ENCODE measurements around the gene TFPT. TPM values are rescaled to one million over a fixed set of nuclear protein-coding genes. Genes with fewer than 3 reads are reported as not detected.

The TFPT gene
- total and polyA plus RNA-seq, 2 donors: 34.3 to 34.9 TPM

DNA sequence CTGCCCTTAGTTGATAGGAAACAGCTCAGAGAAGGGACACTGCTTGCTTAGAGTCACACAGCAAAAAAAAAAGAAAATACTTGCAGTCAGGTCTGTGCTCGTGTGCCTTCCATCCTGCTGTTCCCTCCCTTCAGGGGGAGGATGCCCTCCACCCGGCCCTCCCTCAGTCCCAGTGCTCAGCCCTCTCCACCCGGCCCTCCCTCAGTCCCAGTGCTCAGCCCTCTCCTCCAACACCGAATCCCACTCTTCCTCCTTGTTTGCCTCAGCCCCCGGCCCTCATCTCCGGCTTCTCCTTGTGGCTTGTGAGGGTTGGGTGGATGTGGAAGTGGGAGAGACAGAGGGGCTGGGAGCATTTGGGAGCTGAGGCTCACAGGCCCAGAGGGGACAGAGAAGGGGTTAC lies 5.8 kb downstream of the TFPT start:
- Histone ChIP-seq H3K27me3 (ENCODE audit: control insufficient read depth in 2 of 2, insufficient read depth in 1 of 2, low read length in 1 of 2) (no peaks in the 10 kb centered on the region), H3K9me3 (ENCODE audit: control insufficient read depth in 2 of 2, insufficient read depth in 1 of 2, low read length in 1 of 2) (no peaks in the 10 kb centered on the region), H3K4me3 (ENCODE audit: low read length in 2 of 2) (no peak overlapping the region), H3K36me3 (ENCODE audit: control insufficient read depth in 2 of 2, insufficient read depth in 2 of 2, low read length in 1 of 2) (peaks cover 48 to 61% of the 10 kb centered on the region in 2 donors), H3K27ac (ENCODE audit: low read depth in 1 of 2, low read length in 1 of 2) (no peak overlapping the region), H3K4me1 (ENCODE audit: control insufficient read depth in 2 of 2, insufficient read depth in 2 of 2, low read length in 2 of 2) (peaks cover 8% of the 10 kb centered on the region in 2 donors)
- WGBS: 97% methylated on average over 6 of the region's 6 CpGs
- DNase-seq (ENCODE audit: low read depth in 6 of 9, low spot score in 9 of 9): no peak

DNA sequence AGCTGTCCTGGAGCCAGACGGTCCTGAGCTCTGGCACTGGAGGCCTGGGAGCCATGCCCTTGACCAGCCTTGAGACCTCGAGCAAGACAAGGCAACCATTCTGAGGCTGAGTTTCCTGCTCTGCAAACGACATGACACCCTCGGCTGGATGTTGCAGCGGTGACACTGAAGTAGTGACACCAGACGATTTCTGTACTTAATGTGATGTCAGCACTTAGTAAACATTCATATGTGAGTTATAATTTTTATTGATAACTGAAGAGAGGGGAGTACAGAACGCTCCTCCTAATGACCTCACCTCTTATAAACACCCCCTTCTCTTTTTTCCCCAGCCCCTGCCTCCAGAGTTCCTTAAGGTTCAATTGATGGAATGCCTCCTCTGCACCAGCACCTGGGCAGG lies 7.0 kb downstream of the TFPT start:
- 96% methylated on average over 7 of the region's 7 CpGs for WGBS
- Histone ChIP-seq H3K9me3 (ENCODE audit: control insufficient read depth in 2 of 2, insufficient read depth in 1 of 2, low read length in 1 of 2) (no peaks in the 10 kb centered on the region), H3K36me3 (ENCODE audit: control insufficient read depth in 2 of 2, insufficient read depth in 2 of 2, low read length in 1 of 2) (peaks cover 48 to 58% of the 10 kb centered on the region in 2 donors), H3K27me3 (ENCODE audit: control insufficient read depth in 2 of 2, insufficient read depth in 1 of 2, low read length in 1 of 2) (no peaks in the 10 kb centered on the region), H3K27ac (ENCODE audit: low read depth in 1 of 2, low read length in 1 of 2) (no peak overlapping the region), H3K4me3 (ENCODE audit: low read length in 2 of 2) (no peak overlapping the region), H3K4me1 (ENCODE audit: control insufficient read depth in 2 of 2, insufficient read depth in 2 of 2, low read length in 2 of 2) (peaks cover under 1 to 2% of the 10 kb centered on the region in 2 donors)
- DNase-seq (ENCODE audit: low read depth in 6 of 9, low spot score in 9 of 9): no peak

DNA sequence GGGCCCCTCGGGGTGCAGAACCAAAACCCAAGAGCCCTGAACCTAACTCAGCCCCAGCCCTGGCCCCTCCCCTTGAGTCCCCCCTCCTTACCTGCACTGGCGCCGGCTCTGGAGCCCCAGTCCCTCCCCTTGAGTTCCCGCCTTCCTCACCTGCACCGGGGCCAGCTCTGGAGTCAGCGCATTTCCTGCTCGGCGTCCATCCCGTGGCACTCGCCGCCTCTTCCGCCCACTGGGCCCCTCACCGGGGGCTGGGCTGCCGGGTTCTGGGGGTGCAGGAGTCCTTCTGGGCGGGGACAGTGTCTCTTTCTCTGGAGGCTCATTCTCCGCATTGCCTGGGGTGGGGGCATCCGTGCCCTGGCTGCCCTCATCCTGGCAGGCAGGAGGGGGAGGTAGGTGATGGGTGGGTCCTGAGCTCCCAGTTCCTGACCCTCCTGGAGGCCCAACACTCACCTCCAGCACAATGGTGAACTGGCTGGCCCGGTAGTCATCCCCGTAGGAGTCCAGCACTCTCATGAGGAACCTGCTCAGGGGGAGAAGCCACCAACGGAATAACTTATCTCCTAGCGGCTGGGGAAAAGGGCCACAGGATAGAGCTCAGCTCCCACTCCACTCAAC lies 7.5 kb downstream of the TFPT start:
- DNase-seq (ENCODE audit: low read depth in 6 of 9, low spot score in 9 of 9): no peak

DNA sequence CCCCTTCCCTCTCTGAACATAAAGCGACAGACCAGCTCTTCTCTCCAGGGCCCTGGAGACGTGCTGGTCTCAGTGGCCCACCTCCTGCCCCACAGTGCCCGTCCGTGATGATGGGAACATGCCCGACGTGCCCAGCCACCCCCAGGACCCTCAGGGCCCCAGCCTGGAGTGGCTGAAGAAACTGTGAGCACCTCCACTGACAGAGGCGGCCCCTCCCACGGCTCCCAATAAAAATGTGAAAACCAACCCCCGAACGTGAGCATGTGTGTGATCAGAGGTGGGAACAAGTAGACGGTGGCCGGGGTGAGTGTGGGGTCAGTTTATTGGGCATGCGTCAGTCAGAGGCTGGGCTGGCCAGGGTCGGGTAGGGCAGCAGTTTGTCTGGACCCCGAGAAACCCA lies 8.7 kb downstream of the TFPT start:
- Histone ChIP-seq H3K4me3 (ENCODE audit: low read length in 2 of 2) (no peak overlapping the region), H3K36me3 (ENCODE audit: control insufficient read depth in 2 of 2, insufficient read depth in 2 of 2, low read length in 1 of 2) (peaks cover 45 to 58% of the 10 kb centered on the region in 2 donors), H3K27me3 (ENCODE audit: control insufficient read depth in 2 of 2, insufficient read depth in 1 of 2, low read length in 1 of 2) (no peaks in the 10 kb centered on the region), H3K27ac (ENCODE audit: low read depth in 1 of 2, low read length in 1 of 2) (no peak overlapping the region), H3K4me1 (ENCODE audit: control insufficient read depth in 2 of 2, insufficient read depth in 2 of 2, low read length in 2 of 2) (peaks cover 5 to 10% of the 10 kb centered on the region in 2 donors), H3K9me3 (ENCODE audit: control insufficient read depth in 2 of 2, insufficient read depth in 1 of 2, low read length in 1 of 2) (no peaks in the 10 kb centered on the region)
- no peak for DNase-seq (ENCODE audit: low read depth in 6 of 9, low spot score in 9 of 9)
- WGBS: 95% methylated on average over 15 of the region's 15 CpGs

More for the DNA sequence above, 7.5 kb downstream of the TFPT start:
- peaks cover 5 to 6% of the 10 kb centered on the region in 2 donors for H3K4me1 ChIP-seq (ENCODE audit: control insufficient read depth in 2 of 2, insufficient read depth in 2 of 2, low read length in 2 of 2)
- no peaks in the 10 kb centered on the region for H3K27me3 ChIP-seq (ENCODE audit: control insufficient read depth in 2 of 2, insufficient read depth in 1 of 2, low read length in 1 of 2)
- H3K4me3 ChIP-seq (ENCODE audit: low read length in 2 of 2): no peak overlapping the region
- no peaks in the 10 kb centered on the region for H3K9me3 ChIP-seq (ENCODE audit: control insufficient read depth in 2 of 2, insufficient read depth in 1 of 2, low read length in 1 of 2)
- H3K27ac ChIP-seq (ENCODE audit: low read depth in 1 of 2, low read length in 1 of 2): no peak overlapping the region
- H3K36me3 ChIP-seq (ENCODE audit: control insufficient read depth in 2 of 2, insufficient read depth in 2 of 2, low read length in 1 of 2): peaks cover 48 to 58% of the 10 kb centered on the region in 2 donors
- 93% methylated on average over 21 of the region's 21 CpGs for WGBS

DNA sequence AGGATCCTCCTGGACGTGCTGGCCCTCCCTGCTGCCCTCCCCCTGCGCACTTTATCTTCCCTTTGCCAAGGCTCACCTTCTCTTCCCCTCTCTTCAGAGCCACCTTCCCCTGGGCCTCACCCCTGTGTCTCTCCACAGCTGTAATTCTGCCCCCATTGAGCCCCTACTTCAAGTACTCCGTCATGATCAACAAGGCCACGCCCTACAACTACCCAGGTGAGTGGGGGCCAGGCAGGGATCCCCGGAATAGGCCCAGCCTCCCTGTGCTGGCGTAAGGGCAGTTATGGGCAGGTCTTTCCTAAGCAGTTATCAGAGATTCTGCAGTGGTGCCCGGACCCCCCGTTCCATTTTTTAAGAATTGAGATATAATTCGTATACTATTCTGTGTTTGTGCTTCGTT lies 9.7 kb downstream of the TFPT start:
- Histone ChIP-seq H3K36me3 (ENCODE audit: control insufficient read depth in 2 of 2, insufficient read depth in 2 of 2, low read length in 1 of 2) (peaks cover 42 to 54% of the 10 kb centered on the region in 2 donors), H3K27ac (ENCODE audit: low read depth in 1 of 2, low read length in 1 of 2) (no peak overlapping the region), H3K4me1 (ENCODE audit: control insufficient read depth in 2 of 2, insufficient read depth in 2 of 2, low read length in 2 of 2) (peaks cover 5 to 10% of the 10 kb centered on the region in 2 donors), H3K4me3 (ENCODE audit: low read length in 2 of 2) (no peak overlapping the region), H3K9me3 (ENCODE audit: control insufficient read depth in 2 of 2, insufficient read depth in 1 of 2, low read length in 1 of 2) (no peaks in the 10 kb centered on the region), H3K27me3 (ENCODE audit: control insufficient read depth in 2 of 2, insufficient read depth in 1 of 2, low read length in 1 of 2) (no peaks in the 10 kb centered on the region)
- DNase-seq (ENCODE audit: low read depth in 6 of 9, low spot score in 9 of 9): no peak
- 94% methylated on average over 10 of the region's 10 CpGs for WGBS

DNA sequence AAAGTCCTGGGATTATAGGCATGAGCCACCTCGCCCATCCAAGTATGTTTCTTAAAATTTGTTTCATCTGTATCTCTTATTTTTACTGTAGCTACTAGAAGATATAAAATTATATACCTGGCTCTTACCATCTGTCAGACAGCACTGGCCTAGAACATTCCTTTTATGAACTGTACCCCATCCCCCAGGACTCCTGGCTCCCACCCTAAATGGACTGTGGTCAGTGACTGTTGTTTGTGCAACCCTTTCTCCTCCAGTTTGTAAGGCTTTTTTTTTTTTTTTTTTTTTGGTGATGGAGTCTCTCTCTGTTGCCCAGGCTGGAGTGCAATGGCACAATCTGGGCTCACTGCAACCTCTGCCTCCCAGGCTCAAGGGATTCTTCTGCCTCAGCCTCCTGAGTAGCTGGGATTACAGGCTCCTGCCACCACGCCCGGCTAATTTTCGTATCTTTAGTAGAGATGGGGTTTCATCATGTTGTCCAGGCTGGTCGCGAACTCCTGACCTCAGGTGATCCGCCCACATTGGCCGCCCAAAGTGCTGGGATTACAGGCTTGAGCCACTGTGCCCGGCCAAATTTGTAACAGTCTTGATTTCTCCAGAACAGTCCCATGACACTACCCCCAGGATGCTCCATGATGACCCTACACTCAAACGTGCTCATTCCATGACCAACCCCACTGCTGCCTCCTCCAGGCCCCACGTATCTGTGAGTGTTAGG lies 10.3 kb downstream of the TFPT start:
- no peak for DNase-seq (ENCODE audit: low read depth in 6 of 9, low spot score in 9 of 9)
- Histone ChIP-seq H3K4me1 (ENCODE audit: control insufficient read depth in 2 of 2, insufficient read depth in 2 of 2, low read length in 2 of 2) (peaks cover 5 to 10% of the 10 kb centered on the region in 2 donors), H3K27me3 (ENCODE audit: control insufficient read depth in 2 of 2, insufficient read depth in 1 of 2, low read length in 1 of 2) (peaks cover 0 to 2% of the 10 kb centered on the region in 2 donors), H3K27ac (ENCODE audit: low read depth in 1 of 2, low read length in 1 of 2) (no peak overlapping the region), H3K36me3 (ENCODE audit: control insufficient read depth in 2 of 2, insufficient read depth in 2 of 2, low read length in 1 of 2) (peaks cover 36 to 47% of the 10 kb centered on the region in 2 donors), H3K4me3 (ENCODE audit: low read length in 2 of 2) (no peak overlapping the region), H3K9me3 (ENCODE audit: control insufficient read depth in 2 of 2, insufficient read depth in 1 of 2, low read length in 1 of 2) (no peaks in the 10 kb centered on the region)
- WGBS: 97% methylated on average over 11 of the region's 11 CpGs

DNA sequence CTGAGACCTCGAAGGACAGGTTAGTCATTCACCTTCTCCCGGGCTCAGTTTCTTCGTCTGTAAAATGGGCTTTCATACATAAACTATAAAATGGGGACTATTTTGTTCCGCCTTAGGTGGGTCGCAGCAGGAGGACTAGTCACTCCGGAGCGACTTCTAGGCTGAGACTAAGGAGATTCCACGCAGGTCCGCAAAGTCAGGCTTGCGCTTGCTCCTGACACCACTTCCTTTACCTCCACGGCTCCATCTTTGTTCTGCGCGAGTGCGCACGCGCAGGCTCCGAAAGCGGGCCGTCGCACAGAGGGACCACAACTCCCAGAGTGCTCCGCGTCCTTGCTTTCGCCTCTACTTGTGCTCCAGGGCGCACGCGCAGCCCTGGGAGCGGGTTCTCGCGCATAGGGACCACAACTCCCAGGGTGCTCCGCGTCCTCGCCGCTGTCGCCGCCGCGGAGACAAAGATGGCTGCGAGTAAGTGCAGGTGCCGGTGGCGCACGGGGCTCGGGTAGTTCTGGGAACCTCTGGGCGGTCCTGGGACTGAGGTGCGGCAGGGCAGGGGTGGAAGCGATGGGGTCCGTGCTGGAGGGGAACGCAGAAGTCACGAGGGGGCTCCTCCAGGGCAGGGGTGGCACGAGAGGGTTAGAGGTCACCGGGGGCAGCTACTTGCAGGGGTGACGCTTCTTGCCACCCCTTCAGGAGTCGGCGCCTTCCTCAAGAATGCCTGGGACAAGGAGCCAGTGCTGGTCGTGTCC lies 12.9 kb downstream of the TFPT start, which contains the start of gene NDUFA3:
Gene NDUFA3 (plus strand): TSS at position 435 of the 749 bp plus-strand sequence. CDS start 24 bp downstream, at position 459.
- H3K4me1 ChIP-seq (ENCODE audit: control insufficient read depth in 2 of 2, insufficient read depth in 2 of 2, low read length in 2 of 2): peaks cover 5 to 10% of the 10 kb centered on the region in 2 donors
- H3K36me3 ChIP-seq (ENCODE audit: control insufficient read depth in 2 of 2, insufficient read depth in 2 of 2, low read length in 1 of 2): peaks cover 14 to 23% of the 10 kb centered on the region in 2 donors
- peaks cover 0 to 9% of the 10 kb centered on the region in 2 donors for H3K27me3 ChIP-seq (ENCODE audit: control insufficient read depth in 2 of 2, insufficient read depth in 1 of 2, low read length in 1 of 2)
- peak within 1 kb of the TSS; percentile 68 to 95 for H3K4me3 ChIP-seq (ENCODE audit: low read length in 2 of 2)
- DNase-seq (ENCODE audit: low read depth in 6 of 9, low spot score in 9 of 9): peak; percentile 94 to 100 (median 99)
- no peaks in the 10 kb centered on the region for H3K9me3 ChIP-seq (ENCODE audit: control insufficient read depth in 2 of 2, insufficient read depth in 1 of 2, low read length in 1 of 2)
- peak within 1 kb of the TSS; percentile 64 to 77 for H3K27ac ChIP-seq (ENCODE audit: low read depth in 1 of 2, low read length in 1 of 2)
- 4% methylated on average over 54 of the region's 54 CpGs for WGBS

DNA sequence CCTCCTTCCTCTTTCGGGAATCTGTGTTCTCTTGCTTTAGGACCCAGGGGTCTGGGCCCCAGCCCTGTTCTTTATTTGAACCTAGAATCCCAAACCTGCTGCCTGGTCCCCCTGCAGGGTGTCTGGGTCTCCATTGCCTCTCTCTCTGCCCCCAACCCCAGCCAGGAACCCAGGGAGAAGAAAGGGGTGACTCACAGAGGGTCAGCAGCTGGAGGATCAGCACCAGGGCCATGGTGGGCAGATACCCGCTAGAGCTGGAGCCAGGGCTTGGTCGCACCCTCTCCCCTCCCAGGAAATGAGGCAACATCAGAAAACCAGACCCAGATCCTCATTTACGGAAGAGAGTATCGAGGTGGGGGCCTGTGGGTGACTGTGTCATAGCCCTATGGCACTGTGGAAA lies 14.9 kb downstream of the TFPT start, which contains the start of gene OSCAR:
Gene OSCAR (minus strand): TSS at position 243 of the 400 bp plus-strand sequence. CDS start 11 bp downstream, at position 232.
- Histone ChIP-seq H3K36me3 (ENCODE audit: control insufficient read depth in 2 of 2, insufficient read depth in 2 of 2, low read length in 1 of 2) (peaks cover 1 to 3% of the 10 kb centered on the region in 2 donors), H3K9me3 (ENCODE audit: control insufficient read depth in 2 of 2, insufficient read depth in 1 of 2, low read length in 1 of 2) (no peaks in the 10 kb centered on the region), H3K27me3 (ENCODE audit: control insufficient read depth in 2 of 2, insufficient read depth in 1 of 2, low read length in 1 of 2) (peaks cover 11 to 29% of the 10 kb centered on the region in 2 donors), H3K4me1 (ENCODE audit: control insufficient read depth in 2 of 2, insufficient read depth in 2 of 2, low read length in 2 of 2) (peaks cover 8 to 13% of the 10 kb centered on the region in 2 donors), H3K27ac (ENCODE audit: low read depth in 1 of 2, low read length in 1 of 2) (no peak within 1 kb of the TSS), H3K4me3 (ENCODE audit: low read length in 2 of 2) (no peak within 1 kb of the TSS)
- no peak for DNase-seq (ENCODE audit: low read depth in 6 of 9, low spot score in 9 of 9)
- 56% methylated on average over 5 of the region's 5 CpGs for WGBS

Data from thymus (tissue), 11 donors.